ENCODE measurements around the gene SEMA6B.
"Not testable (repeated sequence)": the region's sequence is repeated elsewhere in the genome, so short reads cannot be mapped to it uniquely, and the experiment has no call there.

SEMA6B gene

DNA sequence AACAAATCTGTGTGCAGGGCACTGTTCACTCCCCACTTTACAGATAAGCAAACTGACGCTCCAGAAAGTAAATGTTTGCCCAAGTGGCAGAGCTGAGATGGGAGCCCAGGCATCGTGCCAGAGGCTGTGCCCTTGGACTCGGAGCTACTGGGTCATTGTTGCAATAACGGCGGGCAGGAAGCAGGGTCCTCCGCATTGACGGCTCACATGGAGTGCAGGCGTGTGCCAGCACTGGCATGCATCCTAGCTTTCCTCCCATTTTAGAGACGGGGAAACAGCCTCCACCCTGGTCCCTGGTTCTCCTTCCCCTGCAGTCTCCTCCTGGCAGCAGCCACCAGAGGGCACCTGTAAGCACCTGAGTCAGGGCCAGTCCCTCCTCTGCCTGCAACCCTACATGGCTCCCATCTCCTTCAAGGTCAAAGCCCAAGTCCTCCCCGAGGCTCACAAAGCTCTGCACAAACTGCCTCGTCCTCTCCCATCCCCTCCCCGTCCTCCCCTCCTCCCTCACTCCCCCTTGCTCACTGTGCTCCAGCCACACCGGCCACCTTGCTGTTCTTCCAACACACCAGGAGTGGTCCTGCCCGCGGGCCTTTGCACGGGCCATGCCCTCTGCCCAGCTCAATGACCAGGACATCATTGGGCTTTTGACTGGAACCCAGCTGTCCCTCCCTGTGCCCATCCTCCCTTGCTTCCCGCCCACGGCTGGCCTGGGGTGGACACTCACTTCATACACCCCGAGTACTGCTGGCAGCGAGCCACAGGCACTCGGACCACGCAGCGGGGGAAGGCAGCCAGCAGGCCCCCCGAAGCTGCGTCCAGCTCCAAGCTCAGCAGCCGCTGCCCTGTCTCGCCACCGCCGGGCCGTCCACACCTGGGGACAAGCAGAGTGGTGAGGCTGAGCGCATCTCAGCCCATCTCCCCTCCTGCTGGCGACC lies 11.9 kb downstream of the SEMA6B start:
- no peak for DNase-seq (ENCODE audit: low read depth)

DNA sequence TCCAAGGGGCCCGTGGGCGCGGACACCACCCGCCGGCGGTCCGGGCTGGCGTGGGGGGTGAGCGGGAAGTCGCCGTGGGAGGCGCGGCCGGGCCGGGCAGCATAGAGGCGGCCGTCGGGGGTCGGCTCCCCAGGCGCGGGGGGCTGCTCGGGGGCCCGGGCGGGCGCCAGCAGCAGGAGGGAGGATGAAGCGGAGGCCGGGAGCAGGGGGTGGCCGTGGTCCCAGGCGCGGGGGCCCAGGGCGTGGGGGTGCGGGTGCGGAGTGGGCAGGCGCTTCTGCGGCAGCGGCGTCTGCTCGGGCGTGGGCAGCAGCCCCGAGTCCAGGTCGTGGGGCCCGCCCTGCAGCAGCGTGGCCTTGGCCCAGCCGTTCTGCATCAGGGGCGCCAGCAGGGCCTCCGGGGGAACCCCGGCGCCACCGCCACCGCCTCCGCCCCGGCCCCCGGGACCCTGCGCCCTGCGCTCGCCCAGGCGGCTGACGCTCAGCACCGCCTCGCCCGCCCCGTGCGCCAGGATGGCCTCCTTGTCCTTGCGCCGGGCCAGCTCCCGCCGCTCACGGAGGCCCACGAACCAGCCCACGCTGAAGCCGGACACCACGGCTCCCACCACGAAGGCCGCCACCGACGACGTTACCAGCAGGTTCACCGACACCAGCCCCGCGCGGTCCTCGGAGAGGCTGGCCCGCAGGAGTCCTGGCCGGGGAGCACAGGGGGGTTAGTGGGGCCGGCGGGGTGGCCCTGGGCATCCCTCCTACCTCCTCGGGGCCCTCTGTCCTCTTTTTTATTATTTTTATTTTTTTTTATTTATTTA lies 15.4 kb downstream of the SEMA6B start:
- no peak for DNase-seq (ENCODE audit: low read depth)

DNA sequence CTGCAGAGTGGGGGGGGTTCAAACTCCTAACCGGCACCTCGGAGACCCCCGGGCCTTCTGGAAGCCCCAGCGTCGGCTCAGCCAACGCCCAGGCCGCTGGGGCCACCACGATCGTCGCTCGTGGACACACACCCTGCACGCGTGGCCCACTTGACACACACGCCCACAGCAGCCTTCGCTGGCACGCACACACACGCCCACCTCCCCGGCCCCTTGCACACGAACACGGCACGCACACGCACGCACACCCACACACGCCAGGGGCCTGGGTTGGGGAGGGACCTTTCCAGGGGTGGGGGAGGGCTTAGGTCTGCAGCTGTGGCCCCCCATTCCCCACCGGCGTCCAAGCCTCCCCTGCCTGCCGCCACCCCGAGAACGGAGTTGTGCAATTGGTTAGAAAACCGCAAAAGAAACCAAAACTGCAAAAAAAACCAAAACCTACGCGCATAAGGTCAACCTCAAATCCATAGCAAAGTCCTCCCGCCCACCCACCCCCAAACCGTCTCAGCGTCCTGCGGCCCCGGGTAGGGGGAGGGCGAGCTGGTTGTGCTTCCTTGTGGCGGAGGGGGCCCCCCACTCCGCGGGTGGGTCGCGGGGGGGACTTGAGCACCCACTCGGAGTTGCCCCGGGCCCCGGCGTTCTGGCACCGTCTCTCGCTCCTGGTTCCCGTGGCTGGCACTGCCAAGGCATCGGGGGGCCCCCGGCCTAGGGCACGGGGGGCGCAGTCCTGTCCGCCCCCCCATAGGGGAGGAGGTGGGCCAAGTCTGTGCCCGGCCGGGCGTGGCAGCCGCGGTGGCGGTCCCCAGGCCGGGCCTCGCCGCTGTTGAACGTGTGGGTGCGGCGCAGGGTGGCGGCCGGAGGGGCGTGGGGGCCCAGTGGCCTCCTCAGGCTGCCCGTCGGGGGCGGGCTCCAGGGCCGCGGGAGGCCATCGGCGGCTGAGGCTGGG lies 16.3 kb downstream of the SEMA6B start:
- DNase-seq (ENCODE audit: low read depth): no peak

DNA sequence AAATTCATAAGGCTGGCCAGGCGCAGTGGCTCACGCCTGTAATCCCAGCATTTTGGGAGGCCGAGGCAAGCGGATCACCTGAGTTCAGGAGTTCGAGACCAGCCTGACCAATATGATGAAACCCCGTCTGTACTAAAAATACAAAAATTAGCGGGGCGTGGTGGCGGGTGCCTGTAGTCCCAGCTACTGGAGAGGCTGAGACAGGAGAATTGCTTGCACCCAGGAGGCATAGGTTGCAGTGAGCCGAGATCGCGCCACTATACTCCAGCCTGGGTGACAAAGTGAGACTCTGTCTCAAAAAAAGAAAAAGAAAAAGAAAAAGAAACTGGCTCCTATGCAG lies 17.7 kb downstream of the SEMA6B start:
- not testable (repeated sequence) for DNase-seq (ENCODE audit: low read depth)

DNA sequence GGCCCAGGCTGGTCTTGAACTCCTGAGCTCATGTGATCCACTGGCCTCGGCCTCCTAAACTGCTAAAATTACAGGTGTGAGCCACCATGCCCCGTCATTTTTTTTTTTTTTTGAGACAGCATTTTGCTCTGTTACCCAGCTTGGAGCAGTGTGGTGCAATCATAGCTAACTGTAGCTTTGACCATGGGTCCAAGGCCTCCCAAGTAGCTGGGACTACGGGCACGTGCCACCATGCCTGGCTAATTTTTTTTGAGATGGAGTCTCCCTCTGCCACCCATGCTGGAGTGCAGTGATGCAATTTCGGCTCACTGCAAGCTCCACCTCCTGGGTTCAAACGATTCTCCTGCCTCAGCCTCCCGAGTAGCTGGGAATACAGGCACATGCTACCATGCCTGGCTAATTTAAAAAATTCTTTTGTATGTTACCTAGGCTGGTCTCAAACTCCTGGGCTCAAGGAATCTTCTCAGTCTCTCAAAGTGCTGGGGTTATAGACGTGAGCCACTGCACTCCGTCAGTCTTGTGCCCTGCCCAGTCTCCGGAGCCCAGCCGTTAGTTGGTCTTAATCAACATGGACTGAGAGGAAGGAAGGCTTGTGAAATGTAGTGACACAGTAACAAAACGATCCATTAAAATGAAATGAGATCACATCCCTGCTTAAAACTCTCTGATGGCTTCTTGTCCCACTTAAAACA lies 18.2 kb downstream of the SEMA6B start:
- no peak for DNase-seq (ENCODE audit: low read depth)

DNA sequence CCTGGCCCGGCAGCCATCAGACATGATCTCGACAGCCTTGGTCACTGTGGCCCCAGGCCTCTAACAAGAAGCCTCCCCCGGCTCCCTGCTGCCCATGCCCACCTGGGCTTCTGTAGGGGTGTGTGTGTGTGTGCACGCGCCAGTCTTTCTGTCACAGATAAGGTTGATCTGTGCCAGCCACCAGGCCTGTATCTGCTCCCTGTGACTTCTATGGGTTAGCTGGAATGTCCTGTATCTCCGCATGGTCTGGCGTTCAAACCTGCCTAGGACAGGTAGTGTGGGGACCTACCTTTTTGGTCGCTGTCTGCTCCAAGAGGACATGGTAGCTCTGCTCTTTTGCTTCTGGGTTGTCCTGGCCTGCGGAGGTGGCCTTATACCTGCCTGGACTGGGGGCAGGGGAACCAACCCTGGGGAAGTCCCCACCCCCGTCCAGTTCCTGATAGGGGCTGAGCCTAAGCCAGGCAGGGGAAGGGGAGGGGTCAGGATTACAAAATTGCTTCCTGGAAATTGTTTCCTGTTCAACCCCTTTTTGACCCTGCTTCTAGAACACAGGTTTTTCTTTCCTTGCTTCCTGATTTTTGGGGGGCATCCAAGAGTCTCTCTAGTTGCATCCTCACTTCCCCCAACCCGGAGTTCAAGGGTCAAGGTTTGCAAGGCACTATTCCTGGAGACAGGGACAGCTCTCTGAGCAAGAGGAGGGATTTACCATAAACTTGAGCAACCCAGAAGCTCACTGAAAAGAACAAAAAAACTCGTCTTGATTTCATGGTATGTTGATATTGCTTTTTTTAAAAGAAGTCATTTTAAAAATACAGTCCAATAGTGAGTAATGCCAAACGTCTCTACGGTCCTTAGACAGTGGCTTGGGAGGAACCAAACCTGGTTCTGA lies 19.5 kb downstream of the SEMA6B start, which contains the start of gene LRG1:
LRG1 (minus strand) TSS at position 344 of the 889 bp plus-strand sequence; CDS start at position 321, 23 bp downstream.
- DNase-seq (ENCODE audit: low read depth): no peak

DNA sequence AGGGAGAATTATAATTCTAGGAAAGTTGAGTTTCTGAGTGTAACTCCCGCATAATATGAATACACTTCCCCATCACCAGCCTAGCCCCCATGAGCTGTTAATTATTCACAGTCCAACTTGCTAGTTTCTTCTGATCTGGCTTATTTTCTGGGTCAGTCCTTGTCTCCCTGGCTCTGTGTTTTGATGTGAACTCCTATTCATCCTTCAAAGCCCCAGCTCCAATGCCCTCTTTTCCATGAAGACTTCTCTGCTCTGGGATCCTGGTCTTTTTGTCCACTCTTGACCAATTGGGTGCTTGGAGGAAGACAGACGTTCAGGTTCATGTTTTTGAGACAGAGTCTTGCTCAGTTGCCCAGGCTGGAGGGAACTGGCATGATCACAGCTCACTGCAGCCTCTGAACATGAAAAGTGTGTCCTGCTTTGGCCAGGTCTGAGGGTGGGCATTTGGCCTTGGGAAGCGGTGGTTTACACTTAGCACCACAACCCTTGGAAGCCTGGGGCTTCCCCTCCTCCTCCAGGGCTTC lies 20.3 kb downstream of the SEMA6B start:
- DNase-seq (ENCODE audit: low read depth): no peak

DNA sequence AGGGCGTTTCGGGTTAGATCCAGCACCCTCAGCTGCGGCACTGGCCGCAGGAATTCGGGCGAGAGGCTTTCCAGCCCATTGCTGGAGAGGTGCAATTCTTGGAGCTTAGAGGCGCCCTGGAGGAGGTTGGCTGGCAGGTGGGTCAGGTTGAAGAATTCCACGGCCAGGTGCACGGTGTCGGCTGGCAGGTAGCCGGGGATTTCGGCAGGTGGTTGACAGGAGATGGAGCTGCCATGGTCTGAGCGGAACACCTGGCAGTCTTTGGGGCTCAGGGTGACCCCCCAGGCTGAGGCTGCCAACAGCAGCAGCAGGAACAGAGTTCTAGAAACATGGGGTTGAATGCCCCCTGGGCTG lies 20.9 kb downstream of the SEMA6B start:
- DNase-seq (ENCODE audit: low read depth): no peak

DNA sequence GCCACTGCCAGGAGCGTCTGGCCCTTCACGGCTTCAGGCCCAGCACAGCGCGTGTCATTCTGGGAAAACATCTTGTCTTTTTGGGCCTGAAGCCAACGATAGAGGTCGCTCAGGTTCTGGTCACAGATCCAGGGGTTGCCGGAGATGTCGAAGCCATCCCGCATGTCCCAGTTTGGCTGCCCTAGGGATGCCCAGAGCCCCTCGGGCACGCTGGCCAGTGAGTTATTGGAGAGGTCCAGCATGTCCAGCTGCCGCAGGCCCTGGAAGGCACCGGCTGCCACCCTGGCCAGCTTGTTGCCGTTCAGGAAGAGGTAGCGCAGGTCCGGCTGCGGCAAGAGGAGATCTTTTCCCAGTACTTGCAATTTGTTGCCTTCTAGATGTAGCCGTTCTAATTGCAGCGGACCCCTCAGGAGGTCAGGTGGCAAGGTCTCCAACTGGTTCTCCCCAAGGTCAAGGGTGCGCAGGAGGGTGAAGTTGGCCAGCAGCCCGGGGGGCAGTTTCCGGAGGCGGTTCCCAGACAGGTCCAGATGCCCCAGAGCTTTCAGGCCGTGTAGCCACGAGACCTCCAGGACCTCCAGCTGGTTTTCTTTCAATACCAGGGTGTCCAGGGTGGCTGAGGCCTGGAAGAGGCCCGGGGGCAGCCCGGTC lies 21.4 kb downstream of the SEMA6B start:
- no peak for DNase-seq (ENCODE audit: low read depth)

DNA sequence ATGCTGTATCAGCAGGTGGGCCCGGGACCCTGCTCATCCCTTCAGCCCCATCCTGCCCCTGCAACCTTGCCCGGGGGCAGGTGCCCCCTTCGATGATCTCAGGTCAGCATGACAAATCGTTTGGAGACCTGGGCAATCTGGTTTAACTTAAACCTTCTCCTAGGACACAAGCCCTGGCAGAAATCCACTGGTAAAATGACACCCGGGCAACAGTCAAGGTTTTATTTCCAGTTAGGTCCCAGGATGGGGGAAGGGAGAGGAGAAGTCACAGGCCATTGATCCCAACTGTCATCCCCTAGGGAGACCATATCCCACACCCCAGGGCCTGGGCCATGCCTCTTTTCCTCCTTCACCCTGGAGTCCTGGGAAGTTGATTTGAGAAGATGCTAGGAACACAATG lies 22.7 kb downstream of the SEMA6B start:
- DNase-seq (ENCODE audit: low read depth): no peak

DNA sequence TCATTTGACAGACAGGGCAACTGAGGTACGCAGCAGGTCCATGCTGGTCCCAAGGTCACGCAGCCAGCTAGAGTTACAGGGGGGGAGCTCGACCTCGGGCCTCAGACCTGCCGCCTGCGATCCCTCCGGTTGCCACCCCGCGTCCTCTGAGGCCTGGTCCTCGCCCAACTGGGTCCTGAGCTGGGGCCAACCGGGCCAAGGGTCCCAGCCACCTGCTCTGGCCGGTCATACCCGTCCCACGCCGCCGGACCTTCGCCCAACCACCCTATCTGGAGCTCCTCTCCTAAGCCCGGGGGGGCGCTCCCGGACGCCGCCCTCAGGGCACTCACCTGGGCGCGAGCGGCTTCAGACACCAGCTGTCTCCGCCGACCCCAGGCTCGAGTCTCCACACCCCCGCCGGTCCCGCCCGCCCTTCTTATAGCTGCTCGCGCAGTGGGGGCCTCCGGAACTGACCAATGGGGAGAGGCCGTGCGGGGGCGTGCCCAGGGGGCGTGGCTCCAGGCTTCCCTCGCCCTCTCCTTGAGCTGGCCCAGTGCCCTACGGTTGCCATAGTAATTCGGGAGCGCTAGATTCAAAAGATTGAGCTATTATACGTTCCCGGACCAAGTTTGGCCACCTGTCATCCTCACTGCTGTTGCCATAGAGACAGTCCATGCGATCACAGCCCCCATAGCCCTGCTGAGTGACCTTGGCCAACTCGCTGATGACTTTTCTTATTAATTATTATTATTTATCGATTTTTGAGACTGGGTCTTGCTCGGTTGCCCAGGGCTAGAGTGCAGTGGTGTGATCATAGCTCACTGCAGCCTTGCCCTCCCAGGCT lies 24.4 kb downstream of the SEMA6B start, which contains the start of gene PLIN5:
PLIN5 (minus strand) TSS at position 389 of the 823 bp plus-strand sequence. CDS start 1,150 bp downstream, outside the sequence.
- peak; percentile 24 for DNase-seq (ENCODE audit: low read depth)

DNA sequence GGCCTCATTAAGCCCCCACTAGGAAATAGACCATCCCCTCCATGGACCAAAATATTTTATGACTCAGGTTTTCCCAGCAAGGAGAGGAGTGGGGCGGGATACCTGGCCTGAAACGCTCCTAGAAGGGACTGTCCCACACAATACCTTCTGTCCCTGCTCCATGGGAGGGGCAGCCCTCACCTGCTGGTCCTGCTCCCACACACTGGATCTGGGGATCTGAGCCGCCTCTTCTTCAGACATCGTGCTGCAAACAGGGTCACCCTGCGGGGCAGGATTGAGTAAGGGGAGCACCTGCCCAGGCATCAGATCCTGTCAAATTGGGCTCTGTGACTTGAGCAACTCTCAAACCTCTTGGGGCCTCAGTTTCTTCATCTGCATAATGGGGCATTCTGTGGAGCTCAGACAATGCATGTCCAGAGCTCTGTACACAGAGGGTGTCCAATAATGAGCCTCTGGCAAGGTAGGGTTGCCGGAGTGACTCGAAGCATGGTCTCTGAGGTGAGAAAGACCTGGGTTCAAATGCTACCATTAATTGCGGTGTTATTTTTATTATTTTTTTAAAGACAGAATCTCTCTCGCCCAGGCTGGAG lies 25.6 kb downstream of the SEMA6B start:
- no peak for DNase-seq (ENCODE audit: low read depth)

DNA sequence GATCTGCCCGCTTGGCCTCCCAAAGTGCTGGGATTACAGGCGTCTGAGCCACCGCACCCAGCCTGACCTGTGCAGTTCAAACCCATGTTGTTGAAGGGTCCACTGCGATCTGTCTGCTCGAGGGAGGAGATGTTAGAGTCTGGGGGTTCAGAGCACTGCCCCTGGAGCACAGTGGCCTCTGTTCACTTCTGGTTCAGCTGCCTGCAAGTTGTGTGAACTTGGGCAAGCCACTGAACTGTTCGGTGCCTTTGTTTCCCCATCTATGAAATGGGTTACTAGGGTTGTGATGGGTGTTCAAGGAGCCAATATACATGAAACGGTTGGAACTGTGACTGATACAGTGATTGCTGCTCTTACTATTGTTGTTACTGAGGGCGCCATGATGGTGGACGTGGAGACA lies 26.1 kb downstream of the SEMA6B start:
- DNase-seq (ENCODE audit: low read depth): no peak

DNA sequence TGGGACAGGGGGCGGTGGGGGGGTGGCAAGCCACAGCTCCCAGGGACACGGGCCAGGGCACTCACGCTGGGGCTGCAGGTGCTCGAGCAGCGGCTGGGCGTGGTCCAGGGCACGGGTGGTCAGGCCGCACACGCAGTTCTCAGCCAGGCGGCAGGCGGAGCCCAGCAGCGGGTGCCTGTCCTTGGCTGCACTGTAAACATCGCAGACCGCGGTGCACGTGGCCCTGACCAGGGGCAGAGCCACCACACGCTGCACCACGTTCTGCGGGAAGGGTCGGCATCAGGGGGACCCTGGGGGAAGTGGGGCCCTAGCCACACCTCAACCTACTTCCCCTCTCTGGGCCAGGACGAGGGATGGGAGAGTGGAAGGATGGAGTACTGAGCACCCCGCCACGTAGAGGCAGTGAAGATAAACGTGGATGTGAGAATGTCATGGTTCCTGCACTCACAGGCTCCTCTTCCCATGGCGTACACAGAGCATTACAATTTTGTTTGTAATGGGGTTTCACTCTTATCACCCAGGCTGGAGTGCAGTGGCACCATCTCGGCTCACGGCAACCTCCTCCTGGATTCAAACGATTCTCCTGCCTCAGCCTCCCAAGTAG lies 27.8 kb downstream of the SEMA6B start:
- DNase-seq (ENCODE audit: low read depth): no peak

DNA sequence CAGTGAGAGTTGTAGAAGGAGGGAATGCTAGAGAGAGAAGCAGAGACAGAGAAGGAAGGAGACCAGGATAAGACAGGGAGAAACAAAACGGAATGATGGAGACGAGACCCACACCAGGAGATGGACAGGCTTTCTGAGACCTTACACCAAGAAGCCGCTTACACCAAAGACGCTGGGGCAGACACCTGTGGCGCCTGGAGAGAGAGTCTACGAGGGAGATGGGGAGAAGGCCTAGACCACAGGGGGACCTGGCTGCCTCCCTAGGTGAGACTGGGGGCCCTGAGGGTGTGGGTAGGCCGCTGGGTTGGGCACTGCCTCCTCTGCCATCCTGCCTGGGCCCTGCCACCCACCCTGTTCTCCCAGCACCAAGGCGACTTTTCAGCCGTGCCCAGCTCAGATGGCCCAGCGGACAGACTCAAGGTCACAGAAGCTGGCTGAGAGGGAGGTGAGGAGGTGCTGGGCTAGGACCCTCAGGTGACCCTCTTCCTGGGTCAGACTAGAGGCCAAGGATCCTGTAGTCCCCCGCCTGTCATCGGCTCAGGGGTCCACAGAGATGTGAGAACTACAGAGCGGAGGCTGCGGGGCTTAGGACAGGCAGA lies 29.5 kb downstream of the SEMA6B start:
- DNase-seq (ENCODE audit: low read depth): no peak

DNA sequence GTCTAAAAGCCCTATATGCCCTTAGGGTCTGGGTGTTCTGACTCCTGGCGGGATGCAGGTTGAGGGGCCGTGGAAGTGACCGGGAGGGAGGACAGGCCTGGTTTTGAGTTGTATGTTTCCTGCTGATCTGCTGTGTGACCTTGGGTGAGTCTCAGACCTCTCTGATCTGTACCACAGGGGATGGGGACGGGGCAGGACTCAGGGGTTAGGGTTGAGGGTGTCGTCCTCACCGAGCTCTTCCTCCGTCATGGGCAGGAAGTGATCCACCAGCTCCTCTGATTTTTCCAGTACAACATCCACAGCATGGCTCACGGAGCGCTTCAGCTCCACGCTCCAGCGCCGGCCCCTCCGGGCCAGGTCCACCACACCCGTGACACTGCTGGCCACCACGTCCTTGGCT lies 30.6 kb downstream of the SEMA6B start:
- DNase-seq (ENCODE audit: low read depth): no peak

DNA sequence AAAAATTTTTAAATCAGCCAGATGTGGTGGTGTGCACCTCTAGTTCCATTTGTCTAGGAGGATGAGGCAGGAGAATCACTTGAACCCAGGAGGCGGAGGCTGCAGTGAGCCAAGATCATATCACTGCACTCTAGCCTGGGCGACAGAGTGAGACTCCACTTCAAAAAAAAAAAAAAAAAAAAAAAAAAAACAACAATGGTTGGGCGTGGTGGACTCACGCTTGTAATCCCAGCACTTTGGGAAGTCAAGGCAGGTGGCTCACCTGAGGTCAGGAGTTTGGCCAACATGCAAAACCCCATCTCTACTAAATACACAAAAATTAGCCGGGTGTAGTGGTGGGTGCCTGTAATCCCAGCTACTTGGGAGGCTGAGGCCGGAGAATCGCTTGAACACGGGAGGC lies 32.1 kb downstream of the SEMA6B start:
- not testable (repeated sequence) for DNase-seq (ENCODE audit: low read depth)

Data from stimulated activated CD8-positive, alpha-beta memory T cell treated with anti-CD3 and anti-CD28 coated beads, Interleukin-12 subunit alpha, Interleukin-12 subunit beta, amount 100 ng/mL, for 4 hours (primary cell).